Panc1 (cell line): ENCODE data around the gene FETUB. TPM values are rescaled to one million over a fixed set of nuclear protein-coding genes. Genes with fewer than 3 reads are reported as not detected.
"Not testable (repeated sequence)": the region's sequence is repeated elsewhere in the genome, so short reads cannot be mapped to it uniquely, and the experiment has no call there.

Source experiments
- ATAC-seq: fragments of 200-7000 bp; cut with Tn5 transposase; 2 replicates; pipeline ENCODE4 v1.9.1; 2020; ENCODE audit warnings: mild to moderate bottlenecking, moderate library complexity
- BruUV-seq: library from RNA; stranded (reverse); fragments of 400-500 nt; replicated peaks from 2 replicates; lab custom pipeline; 2021; lab: Mats Ljungman, UMichigan
- CTCF ChIA-PET: fragments of 300-600 bp; sonication (Branson Sonifier 250); formaldehyde crosslinking; loops from one replicate; lab custom pipeline; 2022; ENCODE audit warnings: antibody characterized with exemption; lab: Charles Lee
- POLR2A ChIA-PET: fragments of 300-600 bp; sonication (Branson Sonifier 250); formaldehyde crosslinking; loops from one replicate; lab custom pipeline; 2022; ENCODE audit warnings: antibody characterized with exemption; lab: Charles Lee
- DNase-seq: peaks from one replicate; pipeline ENCODE4 v3.0.0-alpha.2; 2010; ENCODE audit warnings: low read depth, low spot score
- H3K27ac ChIP-seq: 2 replicates; pipeline ENCODE4 v1.5.1; 2011; ENCODE audit warnings: mild to moderate bottlenecking, low read length, inconsistent platforms
- H3K27me3 ChIP-seq: fragments of 200-500 bp; sonication (Bioruptor generic); 2 replicates; pipeline ENCODE4 v1.6.0; 2014; ENCODE audit warnings: low read length, inconsistent platforms; ENCODE audit not compliant: control insufficient read depth, insufficient read depth
- H3K36me3 ChIP-seq: fragments of 200-500 bp; sonication (Bioruptor generic); 2 replicates; pipeline ENCODE4 v1.5.1; 2014; ENCODE audit warnings: inconsistent platforms, mild to moderate bottlenecking, low read length, moderate library complexity; ENCODE audit not compliant: control insufficient read depth, insufficient read depth
- H3K4me1 ChIP-seq: 2 replicates; pipeline ENCODE4 v1.5.1; 2011; ENCODE audit warnings: inconsistent platforms, mild to moderate bottlenecking, low read length, moderate library complexity; ENCODE audit not compliant: control insufficient read depth, insufficient read depth
- H3K4me3 ChIP-seq, 2 experiments: 2 replicates each; pipeline ENCODE4 v1.5.1; 2011 to 2012; ENCODE audit warnings: low read depth in 2 of 2, low read length in 2 of 2, mild to moderate bottlenecking in 2 of 2, inconsistent platforms in 1 of 2, moderate library complexity in 1 of 2
- H3K9me3 ChIP-seq: fragments of 200-500 bp; sonication (Bioruptor generic); 2 replicates; pipeline ENCODE4 v1.5.1; 2014; ENCODE audit warnings: low read depth, mild to moderate bottlenecking, inconsistent platforms, low read length, moderate library complexity; ENCODE audit not compliant: control insufficient read depth, insufficient read depth
- CTCF ChIP-seq: fragments of 450-650 bp; IDR thresholded peaks from 2 replicates; pipeline ENCODE4 v1.5.1; 2017; ENCODE audit warnings: mild to moderate bottlenecking
- POLR2AphosphoS5 ChIP-seq: IDR thresholded peaks from 2 replicates; pipeline ENCODE4 v1.6.1; 2012; ENCODE audit warnings: mild to moderate bottlenecking, low read depth, low read length, moderate library complexity
- REST ChIP-seq, 2 experiments: IDR thresholded peaks; 2 replicates each; pipeline ENCODE4 v1.6.1; 2011 to 2012; ENCODE audit warnings: low read depth in 2 of 2, control low read depth in 1 of 2, low read length in 1 of 2, mild to moderate bottlenecking in 1 of 2, moderate library complexity in 1 of 2; ENCODE audit not compliant: insufficient read depth in 1 of 2
- SIN3A ChIP-seq: IDR thresholded peaks from 2 replicates; pipeline ENCODE4 v1.6.1; 2012; ENCODE audit warnings: low read depth, mild to moderate bottlenecking, low read length, moderate library complexity, borderline replicate concordance; ENCODE audit not compliant: insufficient read depth
- TCF7L2 ChIP-seq: IDR thresholded peaks from 2 replicates; pipeline ENCODE4 v1.6.1; 2011; ENCODE audit warnings: mild to moderate bottlenecking, low read depth, low read length, inconsistent platforms
- in situ Hi-C: cut with HindIII; loops from 2 replicates; pipeline ENCODE4 v1.10.0; 2016; ENCODE audit warnings: low sequenced_read_pairs, low pct_unique_long_range_greater_than_20kb
- intact Hi-C: fragments of 100-400 bp; cut with micrococcal nuclease; formaldehyde crosslinking; loops from one replicate; pipeline ENCODE4 v1.10.0; 2022; ENCODE audit not compliant: unreplicated experiment
- total RNA-seq: library from RNA; stranded (reverse); gene quantifications from one replicate; pipeline ENCODE4 v1.2.1, GENCODE V29; 2021; ENCODE audit not compliant: unreplicated experiment

The FETUB gene
- total RNA-seq, 1 experiment from 2014 or later = not detected

- ATAC-seq (no peak), DNase-seq (no peak)
- Histone ChIP-seq H3K4me3 (no peak overlapping the region), H3K27me3 (peaks cover 8% of the 10 kb centered on the region), H3K36me3 (no peaks in the 10 kb centered on the region), H3K9me3 (no peaks in the 10 kb centered on the region), H3K4me1 (no peaks in the 10 kb centered on the region), H3K27ac (no peak overlapping the region)
- intact Hi-C loops (no loop called here), in situ Hi-C loops (no loop called here)
- ChIA-PET POLR2A (no interaction called here), CTCF (no interaction called here)
- no TSS peak for BruUV-seq
- TF ChIP-seq TCF7L2 = no peak
- no peak for TF ChIP-seq POLR2AphosphoS5
- no peak for TF ChIP-seq SIN3A
- no peak for TF ChIP-seq CTCF
- no peak for TF ChIP-seq REST (IDR thresholded peaks at IDR 0.05; ENCODE audit: insufficient read depth in 1 of 2, low read depth in 2 of 2, low read length in 1 of 2)
These were observed 6.7 kb upstream of the FETUB start for GRCh38 chr3:186633481-186633880.

DNA sequence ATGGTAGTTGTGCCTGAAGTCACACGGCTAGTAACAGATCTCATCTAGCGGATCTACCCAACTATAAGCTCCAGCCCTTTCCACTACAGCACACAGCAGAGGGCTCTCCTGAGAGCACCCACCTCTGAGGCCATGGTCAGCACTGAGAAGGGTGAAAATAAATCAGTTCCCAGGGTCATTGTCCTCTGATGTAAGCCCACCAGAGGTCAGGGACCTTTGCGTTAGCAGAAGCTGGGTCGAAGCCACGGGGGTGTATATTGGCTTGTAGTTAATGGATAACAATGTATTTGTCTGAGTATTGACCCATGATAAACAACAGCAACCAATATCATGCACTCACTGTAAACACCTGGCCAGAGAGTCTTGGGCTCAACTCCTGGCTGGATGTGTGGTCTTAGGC lies 6.0 kb upstream of the FETUB start:
- BruUV-seq, DNase-seq, H3K9me3 ChIP-seq, H3K36me3 ChIP-seq, CTCF ChIA-PET, H3K27ac ChIP-seq, ATAC-seq, H3K4me3 ChIP-seq, in situ Hi-C loops, intact Hi-C loops, POLR2A ChIA-PET, H3K4me1 ChIP-seq: not testable (repeated sequence)
- H3K27me3 ChIP-seq = peaks cover 11% of the 10 kb centered on the region

DNA sequence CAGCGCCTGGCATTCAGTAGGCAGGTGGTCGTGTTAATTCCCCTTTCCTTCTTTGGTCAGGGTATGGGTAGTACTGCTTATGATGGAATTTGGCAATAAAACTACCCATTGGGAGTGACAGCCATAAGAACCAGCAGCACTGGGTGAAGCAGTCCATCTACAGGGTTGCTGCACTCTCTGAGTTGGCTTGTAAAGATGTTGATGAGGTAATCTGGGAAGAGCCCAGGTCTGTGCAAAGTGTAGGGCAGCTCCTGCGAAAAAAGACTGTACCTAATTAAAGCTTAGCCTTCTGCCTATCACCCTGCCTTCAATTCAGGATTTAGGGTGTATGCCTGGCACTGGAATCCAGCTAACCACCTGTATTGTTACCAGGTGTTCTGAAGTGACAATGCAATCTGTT lies 4.7 kb upstream of the FETUB start:
- Histone ChIP-seq H3K36me3 (no peaks in the 10 kb centered on the region), H3K9me3 (no peaks in the 10 kb centered on the region), H3K4me1 (no peaks in the 10 kb centered on the region), H3K27ac (no peak overlapping the region), H3K27me3 (peaks cover 10% of the 10 kb centered on the region), H3K4me3 (no peak overlapping the region)
- POLR2A ChIA-PET = no interaction called here
- no peak for ATAC-seq
- no peak for DNase-seq
- in situ Hi-C loops = no loop called here
- no peak for TF ChIP-seq CTCF
- TF ChIP-seq POLR2AphosphoS5 = no peak
- no peak for TF ChIP-seq REST (IDR thresholded peaks at IDR 0.05; ENCODE audit: insufficient read depth in 1 of 2, low read depth in 2 of 2, low read length in 1 of 2)
- intact Hi-C loops = no loop called here
- no TSS peak for BruUV-seq
- CTCF ChIA-PET = no interaction called here
